ENCODE results near the gene MORC2. TPM values are rescaled to one million over a fixed set of nuclear protein-coding genes. Genes with fewer than 3 reads are reported as not detected.

Gene MORC2
- total and polyA plus RNA-seq, 2 donors (not counting 1 experiment from before 2014, with no cell fraction given), result 10.1 to 23.1 TPM

DNA sequence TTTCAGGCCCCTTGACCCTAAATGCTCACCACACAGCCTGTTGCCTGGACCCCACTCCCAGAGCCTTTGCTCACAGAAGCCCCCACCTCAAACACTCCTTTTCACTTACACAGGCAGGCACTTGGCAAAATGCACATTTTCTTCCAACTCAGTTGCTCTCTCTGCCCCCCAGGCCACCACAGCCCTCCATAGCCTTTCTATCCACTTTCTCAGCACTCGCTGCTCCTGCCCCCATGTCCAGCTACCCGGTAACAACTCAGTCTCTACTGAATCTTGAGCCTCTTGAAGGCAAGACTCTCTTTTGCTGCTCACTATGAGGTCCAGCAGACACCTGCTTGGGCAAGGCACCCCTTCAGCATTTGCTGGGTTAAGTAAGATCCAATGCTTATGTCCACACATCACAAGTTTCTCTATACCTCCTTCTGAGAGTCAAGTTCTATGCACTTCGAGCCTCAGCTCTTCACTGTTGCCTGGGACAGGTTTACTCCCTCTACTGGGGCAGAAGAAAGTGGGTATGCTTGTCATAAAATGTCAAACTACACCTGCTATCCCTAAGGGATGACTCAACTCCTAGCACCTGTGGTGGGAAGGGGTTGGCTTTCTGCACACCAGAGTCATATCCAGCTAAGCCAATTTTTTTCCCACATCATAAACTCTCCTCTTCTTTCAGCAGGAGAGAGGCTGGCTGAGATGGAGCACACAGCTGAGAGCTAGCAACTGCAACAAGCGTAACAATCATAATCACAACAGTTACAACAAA, 36.9 kb downstream of the MORC2 start:
- Histone ChIP-seq H3K9me3 (ENCODE audit: control insufficient read depth, insufficient read depth, low read depth, low read length) (no peaks in the 10 kb centered on the region), H3K4me2 (ENCODE audit: extremely low read depth, insufficient read depth, low read length) (no peak overlapping the region), H3K36me3 (ENCODE audit: control insufficient read depth, insufficient read depth, low read length) (peaks cover 33% of the 10 kb centered on the region), H2AFZ (ENCODE audit: low read length) (no peak overlapping the region), H4K20me1 (ENCODE audit: control insufficient read depth, extremely low read depth, insufficient read depth, low read length) (no peaks in the 10 kb centered on the region), H3K9ac (ENCODE audit: insufficient read depth, low read length) (no peak overlapping the region), H3K4me1 (ENCODE audit: control insufficient read depth, extremely low read depth, insufficient read depth, low read length) (no peaks in the 10 kb centered on the region), H3K4me3 (replicated peaks in 1 of 4; ENCODE audit: control extremely low read depth in 1 of 4, insufficient read depth in 1 of 4, low read depth in 3 of 4, low read length in 4 of 4) (no peak overlapping the region), H3K27ac (ENCODE audit: insufficient read depth, low read length) (no peak overlapping the region), H3K27me3 (ENCODE audit: control insufficient read depth, insufficient read depth, low read length) (no peaks in the 10 kb centered on the region), H3K79me2 (ENCODE audit: control insufficient read depth, insufficient read depth, low read length) (no peaks in the 10 kb centered on the region)
- TF ChIP-seq EZH2 (IDR thresholded peaks at IDR 0.05; ENCODE audit: low read length, missing control alignments), result no peak
- TF ChIP-seq, protein P1, sequence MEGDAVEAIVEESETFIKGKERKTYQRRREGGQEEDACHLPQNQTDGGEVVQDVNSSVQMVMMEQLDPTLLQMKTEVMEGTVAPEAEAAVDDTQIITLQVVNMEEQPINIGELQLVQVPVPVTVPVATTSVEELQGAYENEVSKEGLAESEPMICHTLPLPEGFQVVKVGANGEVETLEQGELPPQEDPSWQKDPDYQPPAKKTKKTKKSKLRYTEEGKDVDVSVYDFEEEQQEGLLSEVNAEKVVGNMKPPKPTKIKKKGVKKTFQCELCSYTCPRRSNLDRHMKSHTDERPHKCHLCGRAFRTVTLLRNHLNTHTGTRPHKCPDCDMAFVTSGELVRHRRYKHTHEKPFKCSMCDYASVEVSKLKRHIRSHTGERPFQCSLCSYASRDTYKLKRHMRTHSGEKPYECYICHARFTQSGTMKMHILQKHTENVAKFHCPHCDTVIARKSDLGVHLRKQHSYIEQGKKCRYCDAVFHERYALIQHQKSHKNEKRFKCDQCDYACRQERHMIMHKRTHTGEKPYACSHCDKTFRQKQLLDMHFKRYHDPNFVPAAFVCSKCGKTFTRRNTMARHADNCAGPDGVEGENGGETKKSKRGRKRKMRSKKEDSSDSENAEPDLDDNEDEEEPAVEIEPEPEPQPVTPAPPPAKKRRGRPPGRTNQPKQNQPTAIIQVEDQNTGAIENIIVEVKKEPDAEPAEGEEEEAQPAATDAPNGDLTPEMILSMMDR (conservative IDR thresholded peaks at IDR 0.05 in 1 of 2, IDR thresholded peaks at IDR 0.05 in 1 of 2; ENCODE audit: low read depth in 1 of 2, low read length in 2 of 2), result no peak
- no peak for DNase-seq (ENCODE audit: low read depth in 2 of 2)

DNA sequence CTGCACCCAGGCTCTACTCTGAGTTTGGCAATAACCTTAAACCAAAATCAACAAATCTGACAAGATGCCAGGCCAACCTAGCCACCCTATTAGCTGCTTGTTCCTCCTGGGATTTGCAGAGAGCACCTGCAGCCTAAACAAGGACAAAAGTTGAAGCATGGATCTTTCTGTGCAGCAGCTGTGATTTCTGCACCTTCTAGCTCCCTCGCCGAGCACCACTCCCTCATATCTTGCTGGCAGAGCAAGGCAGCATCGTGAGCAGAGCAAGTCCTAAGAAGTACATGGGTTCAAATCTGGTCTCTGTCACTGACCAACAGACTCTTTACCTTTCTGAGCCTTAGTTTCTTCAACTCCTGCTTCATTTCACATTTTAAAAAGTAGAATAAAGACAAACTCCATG, 38.3 kb downstream of the MORC2 start:
- no peaks in the 10 kb centered on the region for H3K79me2 ChIP-seq (ENCODE audit: control insufficient read depth, insufficient read depth, low read length)
- H3K9me3 ChIP-seq (ENCODE audit: control insufficient read depth, insufficient read depth, low read depth, low read length), result no peaks in the 10 kb centered on the region
- H3K4me1 ChIP-seq (ENCODE audit: control insufficient read depth, extremely low read depth, insufficient read depth, low read length), result no peaks in the 10 kb centered on the region
- no peak for DNase-seq (ENCODE audit: low read depth in 2 of 2)
- peaks cover 35% of the 10 kb centered on the region for H3K36me3 ChIP-seq (ENCODE audit: control insufficient read depth, insufficient read depth, low read length)
- H3K4me3 ChIP-seq (replicated peaks in 1 of 4; ENCODE audit: control extremely low read depth in 1 of 4, insufficient read depth in 1 of 4, low read depth in 3 of 4, low read length in 4 of 4), result no peak overlapping the region
- no peak overlapping the region for H3K9ac ChIP-seq (ENCODE audit: insufficient read depth, low read length)
- no peak overlapping the region for H3K4me2 ChIP-seq (ENCODE audit: extremely low read depth, insufficient read depth, low read length)
- no peaks in the 10 kb centered on the region for H3K27me3 ChIP-seq (ENCODE audit: control insufficient read depth, insufficient read depth, low read length)
- no peak overlapping the region for H2AFZ ChIP-seq (ENCODE audit: low read length)
- H3K27ac ChIP-seq (ENCODE audit: insufficient read depth, low read length), result no peak overlapping the region
- H4K20me1 ChIP-seq (ENCODE audit: control insufficient read depth, extremely low read depth, insufficient read depth, low read length), result no peaks in the 10 kb centered on the region
- TF ChIP-seq, protein P1 (conservative IDR thresholded peaks at IDR 0.05 in 1 of 2, IDR thresholded peaks at IDR 0.05 in 1 of 2; ENCODE audit: low read depth in 1 of 2, low read length in 2 of 2), result no peak
- no peak for TF ChIP-seq EZH2 (IDR thresholded peaks at IDR 0.05; ENCODE audit: low read length, missing control alignments)

DNA sequence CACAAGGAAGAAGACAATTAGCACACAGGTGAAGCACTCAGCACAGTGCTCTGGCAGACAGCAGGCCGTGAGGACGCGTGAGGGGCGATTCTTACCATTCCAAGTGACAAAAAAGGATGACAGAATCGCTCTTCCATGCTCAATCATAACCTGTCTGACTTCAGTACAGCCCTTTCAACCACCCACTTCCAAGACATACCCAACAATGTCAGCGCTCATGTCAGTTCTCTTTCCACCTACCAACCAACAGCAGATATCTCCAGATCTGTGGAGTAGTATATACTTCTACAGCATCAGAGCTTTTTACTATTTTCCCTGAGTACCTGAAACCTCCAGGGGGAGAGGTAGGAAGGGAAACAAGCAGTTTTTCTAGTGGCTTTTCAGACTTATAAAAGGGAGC, 40.2 kb downstream of the MORC2 start:
- Histone ChIP-seq H3K27ac (ENCODE audit: insufficient read depth, low read length) (no peak overlapping the region), H3K4me3 (replicated peaks in 1 of 4; ENCODE audit: control extremely low read depth in 1 of 4, insufficient read depth in 1 of 4, low read depth in 3 of 4, low read length in 4 of 4) (no peak overlapping the region), H2AFZ (ENCODE audit: low read length) (no peak overlapping the region), H3K4me2 (ENCODE audit: extremely low read depth, insufficient read depth, low read length) (no peak overlapping the region), H3K27me3 (ENCODE audit: control insufficient read depth, insufficient read depth, low read length) (no peaks in the 10 kb centered on the region), H3K36me3 (ENCODE audit: control insufficient read depth, insufficient read depth, low read length) (peaks cover 28% of the 10 kb centered on the region), H3K9me3 (ENCODE audit: control insufficient read depth, insufficient read depth, low read depth, low read length) (no peaks in the 10 kb centered on the region), H3K79me2 (ENCODE audit: control insufficient read depth, insufficient read depth, low read length) (no peaks in the 10 kb centered on the region), H3K4me1 (ENCODE audit: control insufficient read depth, extremely low read depth, insufficient read depth, low read length) (no peaks in the 10 kb centered on the region), H4K20me1 (ENCODE audit: control insufficient read depth, extremely low read depth, insufficient read depth, low read length) (no peaks in the 10 kb centered on the region), H3K9ac (ENCODE audit: insufficient read depth, low read length) (no peak overlapping the region)
- TF ChIP-seq EZH2 (IDR thresholded peaks at IDR 0.05; ENCODE audit: low read length, missing control alignments), result no peak
- TF ChIP-seq, protein P1 (conservative IDR thresholded peaks at IDR 0.05 in 1 of 2, IDR thresholded peaks at IDR 0.05 in 1 of 2; ENCODE audit: low read depth in 1 of 2, low read length in 2 of 2), result no peak
- DNase-seq (ENCODE audit: low read depth in 2 of 2), result no peak
